GM18502 (cell line): ENCODE results near the gene AGTPBP1.
"Not testable (repeated sequence)": the region's sequence is repeated elsewhere in the genome, so short reads cannot be mapped to it uniquely, and the experiment has no call there.

Experiments used
- ATAC-seq: cut with Tn5 transposase; IDR thresholded peaks from one replicate; pipeline ENCODE4 v1.9.1; 2021; ENCODE audit warnings: mild to moderate bottlenecking; ENCODE audit not compliant: unreplicated experiment, poor library complexity

The AGTPBP1 gene

DNA sequence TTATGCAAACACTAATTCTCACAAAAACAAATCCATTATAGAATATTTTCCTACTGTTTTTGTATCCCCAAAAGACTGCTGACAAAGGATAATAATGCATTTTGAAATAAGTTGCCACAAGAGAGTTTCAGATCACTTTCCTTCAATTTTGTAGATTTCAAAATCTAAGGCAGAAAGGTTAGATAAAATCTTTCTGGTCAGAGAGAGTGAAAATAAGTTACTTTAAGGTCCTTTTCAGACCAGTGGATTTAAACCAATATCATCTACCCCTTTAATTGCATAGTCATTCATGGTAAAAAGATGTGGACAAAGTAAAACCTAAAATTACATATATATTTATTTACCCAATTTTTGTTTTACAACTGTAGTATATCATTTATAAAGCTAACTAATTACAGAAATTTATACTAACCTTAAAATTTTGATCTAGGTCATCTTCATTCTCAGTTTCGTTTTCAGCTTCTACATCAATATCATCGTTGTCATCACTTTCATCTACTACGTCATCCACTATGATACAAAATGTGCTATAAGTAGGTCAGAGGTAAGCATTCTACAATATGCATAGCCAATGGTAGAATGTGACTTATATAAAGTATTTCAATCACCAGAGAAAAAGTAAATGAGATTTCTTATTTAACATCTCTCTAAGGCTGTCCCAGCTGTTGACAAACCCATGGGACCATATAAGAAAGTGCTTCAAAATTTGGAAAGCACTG is 95.7 kb downstream of the AGTPBP1 start:
- ATAC-seq: no peak

DNA sequence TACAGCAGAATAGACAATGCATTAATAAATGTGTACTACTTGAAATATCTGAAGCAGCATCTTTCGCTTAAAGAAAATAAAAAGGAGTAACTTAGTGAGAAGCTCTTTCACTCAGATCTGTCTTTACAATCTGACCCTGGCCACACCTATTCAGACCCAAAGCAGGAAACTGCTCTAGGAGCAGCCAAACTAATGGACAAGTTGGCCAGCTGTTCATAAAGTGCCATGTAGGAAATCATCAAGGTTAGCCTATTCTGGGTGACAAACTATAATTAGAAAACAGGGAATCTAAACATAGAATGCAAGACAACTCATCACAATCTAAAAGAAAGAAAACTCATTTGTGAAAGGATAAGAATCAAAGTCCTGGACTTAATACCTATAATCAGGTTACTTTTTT is 101.3 kb downstream of the AGTPBP1 start:
- no peak for ATAC-seq

DNA sequence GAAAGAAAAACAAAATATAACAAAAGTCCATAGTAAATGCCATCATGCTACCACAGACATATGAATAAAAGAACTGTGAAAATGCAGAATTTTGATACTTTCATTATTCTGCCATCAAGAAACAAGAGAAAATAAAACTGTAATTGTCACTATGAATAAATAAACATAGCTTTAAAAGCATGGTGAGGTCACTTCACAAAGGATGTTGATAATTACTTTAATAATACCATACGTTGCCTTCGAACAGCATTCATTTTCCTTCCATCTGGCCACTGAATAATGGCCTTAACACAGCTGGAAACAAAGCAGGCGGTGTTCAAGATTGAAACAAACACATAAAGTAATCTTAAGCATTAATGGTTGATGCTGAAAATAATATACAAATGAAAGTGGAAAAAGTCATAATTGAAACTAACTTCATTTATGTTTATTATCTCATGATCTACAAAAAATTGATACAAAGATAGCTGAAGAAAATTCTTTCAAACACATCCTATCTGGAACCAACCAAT is 102.0 kb downstream of the AGTPBP1 start:
- no peak for ATAC-seq

DNA sequence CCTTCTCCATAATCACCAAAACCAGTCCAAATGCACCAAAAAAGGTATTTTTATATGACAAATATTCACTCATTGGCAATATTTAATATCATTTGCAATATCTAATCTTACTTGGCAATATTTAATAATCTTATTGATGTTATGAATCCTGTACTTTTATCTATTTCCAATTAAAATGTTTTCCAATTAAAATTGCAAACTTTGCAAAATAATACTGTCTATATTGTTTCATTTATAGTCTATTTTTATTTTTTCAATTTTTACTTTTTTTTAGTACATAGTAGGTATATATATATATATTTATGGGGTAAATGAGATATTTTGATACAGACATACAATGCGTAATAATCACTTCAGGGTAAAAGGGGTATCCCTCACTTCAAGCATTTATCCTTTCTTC is 109.9 kb downstream of the AGTPBP1 start:
- no peak for ATAC-seq

DNA sequence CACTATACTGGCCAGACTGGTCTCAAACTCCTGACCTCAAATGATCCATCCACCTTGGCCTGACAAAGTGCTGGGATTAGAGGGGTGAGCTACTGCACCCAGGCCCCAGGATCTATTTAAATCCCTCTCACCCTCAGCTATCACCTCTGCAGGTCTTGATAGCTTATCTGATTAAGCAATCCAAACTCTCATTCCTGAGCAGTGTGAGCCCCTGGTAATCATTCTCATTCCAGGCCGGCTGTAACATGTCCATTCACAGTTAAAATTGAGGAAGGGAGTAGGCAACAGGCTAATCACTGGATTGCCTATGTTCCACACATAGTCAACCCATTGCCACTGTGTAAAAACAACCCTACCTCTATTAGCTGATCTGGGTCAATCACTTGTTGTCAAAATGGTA is 111.1 kb downstream of the AGTPBP1 start:
- no peak for ATAC-seq

DNA sequence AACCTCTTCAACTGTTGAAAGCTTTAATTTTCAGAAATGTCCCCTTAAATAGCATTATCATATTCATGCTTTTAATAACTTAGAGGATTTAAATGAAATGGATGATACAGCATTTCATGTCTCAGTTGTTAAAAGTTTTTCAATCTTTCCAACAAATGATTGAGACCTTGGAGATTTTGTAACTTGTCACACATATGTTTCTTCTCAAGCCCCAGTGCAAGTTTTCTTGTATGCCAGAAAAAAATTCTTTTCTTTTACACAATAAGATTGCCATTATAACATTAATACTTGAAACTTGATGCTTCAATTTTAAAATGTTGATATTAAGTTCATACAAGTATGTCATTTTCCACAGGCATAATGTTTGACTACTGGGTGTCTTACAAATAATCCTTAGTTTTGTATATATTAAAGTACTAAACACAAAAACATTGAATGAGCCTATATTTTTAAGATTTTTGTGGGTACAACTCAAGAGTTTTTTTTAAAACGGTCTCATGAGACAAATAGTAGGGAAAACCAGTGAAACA is 124.5 kb downstream of the AGTPBP1 start:
- no peak for ATAC-seq

DNA sequence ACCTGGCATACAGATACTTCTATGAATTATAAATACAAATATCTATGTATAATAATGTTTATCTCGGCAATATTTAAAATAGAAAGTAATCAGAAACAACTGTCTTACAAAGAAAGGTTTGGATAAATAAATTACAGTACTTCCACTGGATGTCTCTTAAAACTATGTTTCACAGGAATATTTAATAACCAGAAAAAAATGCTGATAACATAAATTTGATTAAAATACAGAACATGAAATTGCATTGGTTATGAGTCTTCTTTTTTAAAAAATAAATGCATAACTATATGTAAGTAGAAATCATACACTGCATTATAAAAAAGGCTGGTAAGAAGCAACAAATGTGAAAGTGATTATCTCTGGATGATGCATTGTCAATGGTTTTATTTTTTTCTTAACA is 126.0 kb downstream of the AGTPBP1 start:
- ATAC-seq: no peak

DNA sequence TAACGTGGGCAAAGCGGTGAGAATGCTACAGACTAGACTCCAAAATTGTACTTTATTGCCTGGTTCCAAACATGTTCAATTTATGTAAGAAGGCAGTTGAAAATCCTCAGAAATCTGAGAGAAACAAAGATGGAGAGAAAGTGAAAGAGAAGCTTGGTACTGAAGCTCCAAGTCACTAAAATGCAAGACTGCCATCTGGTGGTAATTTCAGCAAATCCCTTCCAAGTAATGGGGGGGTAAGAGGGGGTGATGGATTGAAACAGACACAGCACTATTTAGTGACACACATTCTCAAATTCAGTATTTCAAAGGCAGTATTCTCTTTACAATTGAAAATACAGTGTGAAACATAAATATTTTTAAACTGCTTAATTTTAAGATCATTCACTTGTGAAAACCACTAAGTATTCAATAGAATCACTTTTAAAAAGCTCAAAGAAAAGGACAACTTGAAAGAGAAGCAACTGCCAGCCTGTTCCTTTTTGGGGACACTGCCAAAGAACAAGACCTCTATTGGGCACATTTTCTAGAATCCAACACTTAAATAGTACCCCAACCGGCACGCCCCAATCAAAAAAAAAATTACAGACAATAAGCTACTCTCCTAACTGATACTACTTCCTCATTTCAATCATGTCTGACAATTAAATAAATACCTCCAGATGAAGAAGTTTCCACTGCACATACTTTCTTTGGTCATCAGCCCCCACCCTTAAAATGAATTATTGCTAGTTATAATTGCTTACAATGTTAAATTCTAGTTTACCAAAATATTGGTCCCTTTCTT is 131.5 kb downstream of the AGTPBP1 start:
- ATAC-seq: peak; percentile 91

DNA sequence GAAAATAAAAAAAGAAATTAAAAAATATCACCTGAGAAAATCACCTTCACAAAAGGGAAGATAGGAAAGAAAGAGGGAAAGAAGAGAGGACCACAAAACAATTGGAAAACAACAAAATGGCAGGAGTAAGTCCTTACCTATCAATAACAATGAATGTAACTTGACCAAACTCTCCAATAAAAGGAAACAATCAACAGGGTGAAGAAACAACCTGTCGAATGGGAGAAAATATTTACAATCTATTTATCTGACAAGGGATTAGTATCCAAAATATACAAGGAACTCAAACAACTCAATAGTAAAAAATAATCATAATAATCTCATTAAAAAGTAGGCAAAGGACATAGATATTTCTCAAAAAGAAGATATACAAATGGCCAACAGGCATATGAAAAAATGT is 135.8 kb downstream of the AGTPBP1 start:
- no peak for ATAC-seq

DNA sequence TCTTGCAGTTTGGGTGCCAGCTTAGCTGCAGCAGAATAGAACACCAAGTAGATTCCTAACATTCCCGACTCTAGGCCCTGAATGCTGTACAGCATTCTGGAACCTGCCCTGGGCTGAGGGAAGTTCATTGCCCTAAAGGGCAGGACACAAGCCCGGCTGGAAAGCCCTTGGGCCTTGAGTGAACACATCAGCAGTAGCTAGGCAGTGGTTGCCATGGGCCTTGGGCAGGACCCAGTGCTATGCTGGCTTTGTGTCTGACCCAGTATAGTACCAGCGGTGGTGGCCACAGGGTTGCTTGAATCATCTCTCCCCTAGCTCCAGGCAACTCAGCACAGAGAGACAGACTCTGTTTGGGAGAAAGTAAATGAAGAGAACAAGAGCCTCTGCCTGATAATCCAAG is 137.8 kb downstream of the AGTPBP1 start:
- ATAC-seq: no peak

DNA sequence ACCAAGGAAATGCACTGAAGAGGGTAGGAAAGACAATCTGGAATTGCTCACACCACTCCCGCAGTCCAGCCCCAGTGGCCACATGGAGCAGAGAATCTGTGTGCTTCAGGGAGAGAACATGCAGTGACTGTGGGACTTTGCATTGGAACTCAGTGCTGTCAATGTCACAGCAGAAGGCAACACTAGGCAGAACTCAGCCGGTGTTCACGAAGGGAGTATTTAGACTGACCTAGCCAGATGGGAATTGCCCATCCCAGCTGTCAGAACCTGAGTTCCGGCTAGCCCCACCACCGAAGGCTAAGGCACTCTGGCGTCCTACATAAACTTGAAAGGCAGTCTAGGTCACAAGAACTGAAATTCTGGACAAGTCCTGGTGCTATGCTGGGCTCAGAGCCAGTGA is 139.0 kb downstream of the AGTPBP1 start:
- ATAC-seq: no peak

DNA sequence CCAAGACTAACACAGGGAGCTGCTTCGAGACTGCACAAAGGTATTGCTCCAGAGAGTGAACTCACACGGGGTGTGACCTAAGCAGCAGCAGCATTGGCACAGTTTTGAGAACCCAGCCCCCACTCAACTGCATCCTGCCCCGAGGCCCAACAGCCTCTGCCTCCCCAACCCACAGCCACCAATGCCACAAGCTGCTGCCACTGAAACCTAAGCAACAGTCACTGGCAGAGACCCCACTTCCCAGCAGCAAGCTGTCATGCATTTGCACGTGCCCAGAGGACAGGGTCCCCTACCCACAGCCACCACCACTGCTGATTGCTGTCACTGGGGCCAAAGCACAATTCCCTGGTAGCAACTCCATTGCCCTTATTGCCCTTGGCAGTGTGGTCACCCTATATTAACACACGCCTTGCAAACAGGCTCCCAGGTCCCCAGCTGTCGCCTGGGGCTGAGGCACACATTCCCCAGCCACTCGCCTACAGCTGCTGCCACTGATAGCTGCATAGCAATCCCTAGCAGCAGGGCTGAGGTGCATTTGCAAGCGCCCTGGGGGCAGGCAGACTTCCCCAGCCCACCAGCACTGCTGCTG is 141.0 kb downstream of the AGTPBP1 start:
- no peak for ATAC-seq

DNA sequence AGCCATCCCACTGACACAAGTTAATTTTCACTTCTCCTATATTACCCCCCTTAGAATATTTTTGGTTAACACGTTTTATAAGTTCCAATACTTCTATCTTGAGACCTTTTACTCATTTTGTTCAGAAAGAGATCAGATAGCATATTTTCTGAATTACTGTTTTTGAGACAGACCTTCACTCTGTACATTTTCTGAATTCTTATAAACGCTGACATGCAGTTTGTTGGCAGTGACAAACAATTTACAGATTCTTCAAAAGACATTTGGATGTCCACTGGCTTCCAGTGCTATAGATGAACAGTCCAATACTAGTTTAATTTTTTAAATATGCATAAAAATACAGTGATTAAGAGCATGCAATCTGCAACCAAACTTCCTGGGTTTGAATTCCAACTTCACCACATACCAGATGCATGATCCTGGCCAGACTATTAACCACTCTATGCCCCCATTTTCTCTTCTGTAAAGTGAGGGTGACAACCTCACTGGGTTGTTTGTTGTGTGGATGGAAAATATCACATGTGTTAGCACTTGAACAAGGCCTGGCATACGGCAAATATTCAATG is 142.1 kb downstream of the AGTPBP1 start:
- ATAC-seq: no peak

DNA sequence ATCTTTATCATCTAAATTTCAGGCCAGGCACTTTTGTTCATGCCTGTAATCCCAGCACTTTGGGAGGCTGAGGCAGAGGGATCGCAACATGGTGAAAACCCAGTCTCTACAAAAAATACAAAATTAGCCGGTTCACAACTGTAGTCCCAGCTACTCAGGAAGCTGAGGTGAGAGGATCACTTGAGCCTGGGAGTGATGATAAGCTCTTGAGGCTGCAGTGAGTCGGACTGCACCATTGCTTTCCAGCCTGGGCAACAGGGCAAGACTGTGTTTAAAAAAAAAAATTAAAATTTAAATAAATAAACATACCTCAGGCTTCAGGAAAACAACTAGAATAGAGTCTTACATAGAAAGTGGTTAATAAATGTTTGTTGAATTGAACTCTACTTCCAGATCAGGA is 147.4 kb downstream of the AGTPBP1 start:
- ATAC-seq: no peak

DNA sequence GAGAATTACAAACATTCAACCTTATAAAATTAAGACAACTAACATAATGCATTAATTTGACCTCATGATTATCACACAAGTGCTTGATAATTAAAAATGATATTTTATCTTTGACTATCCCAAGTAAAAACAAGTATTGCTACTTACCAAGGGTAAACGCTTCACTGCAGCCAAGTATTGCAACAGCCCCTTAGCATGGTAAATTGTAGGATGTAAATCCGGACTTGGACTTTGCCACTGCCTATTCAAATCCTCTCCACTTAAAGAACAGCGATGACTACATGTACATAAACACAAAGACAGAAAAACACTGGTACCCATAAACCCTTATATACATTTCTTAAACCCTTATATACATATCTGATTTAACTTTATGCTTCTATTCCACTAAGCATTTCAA is 155.1 kb downstream of the AGTPBP1 start:
- ATAC-seq: no peak

DNA sequence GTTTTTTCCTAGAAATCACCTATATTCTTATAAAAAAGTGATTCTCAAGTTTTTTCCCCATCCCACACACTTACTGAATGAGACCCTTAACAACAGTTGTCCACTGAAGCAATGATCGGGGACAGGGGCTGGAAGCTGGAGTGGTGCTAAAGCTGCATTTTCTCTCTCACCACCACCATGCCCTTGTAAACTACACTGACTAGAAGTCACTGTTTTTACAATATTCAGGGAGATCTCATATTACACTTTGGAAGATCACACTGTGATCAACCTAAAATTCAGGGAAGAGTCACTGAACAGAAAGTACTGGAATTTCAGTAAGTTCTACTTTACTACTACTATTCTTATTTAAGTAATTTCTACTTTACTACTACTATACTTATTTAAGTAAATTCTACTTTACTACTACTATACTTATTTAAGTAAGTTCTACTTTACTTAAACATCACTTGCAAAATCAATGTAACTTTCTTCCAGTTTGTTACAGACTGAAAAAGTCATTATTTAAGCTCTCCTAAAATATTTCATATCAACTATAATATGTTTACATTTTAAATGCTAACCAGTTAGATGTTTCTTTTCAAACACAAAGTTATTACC is 164.3 kb downstream of the AGTPBP1 start:
- ATAC-seq: no peak

DNA sequence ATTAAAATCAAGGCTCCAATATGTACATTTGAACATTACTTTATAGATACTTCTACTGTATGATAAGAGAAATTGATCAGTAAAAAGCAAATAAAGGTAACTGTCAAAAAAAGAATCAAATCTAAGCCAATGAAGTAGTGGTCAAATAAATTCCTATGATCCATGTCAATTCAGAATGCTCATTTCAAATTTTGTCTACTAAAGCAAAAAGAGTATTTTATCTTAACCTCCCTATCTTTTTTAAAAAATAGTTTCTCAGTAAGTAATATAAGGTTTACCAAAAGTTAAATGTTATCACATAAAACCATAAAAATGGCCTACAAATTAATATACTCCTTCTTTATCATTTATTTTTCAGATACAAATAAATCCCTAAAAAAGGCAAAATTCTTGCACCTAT is 165.9 kb downstream of the AGTPBP1 start:
- ATAC-seq: no peak

DNA sequence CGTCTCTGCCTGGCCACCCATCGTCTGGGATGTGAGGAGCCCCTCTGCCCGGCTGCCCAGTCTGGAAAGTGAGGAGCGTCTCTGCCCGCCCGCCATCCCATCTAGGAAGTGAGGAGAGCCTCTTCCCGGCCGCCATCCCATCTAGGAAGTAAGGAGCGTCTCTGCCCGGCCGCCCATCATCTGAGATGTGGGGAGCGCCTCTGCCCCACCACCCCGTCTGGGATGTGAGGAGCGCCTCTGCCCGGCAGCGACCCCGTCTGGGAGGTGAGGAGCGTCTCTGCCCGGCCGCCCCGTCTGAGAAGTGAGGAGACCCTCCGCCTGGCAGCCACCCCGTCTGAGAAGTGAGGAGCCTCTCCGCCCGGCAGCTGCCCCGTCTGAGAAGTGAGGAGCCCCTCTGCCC is 168.2 kb downstream of the AGTPBP1 start:
- ATAC-seq: not testable (repeated sequence)

DNA sequence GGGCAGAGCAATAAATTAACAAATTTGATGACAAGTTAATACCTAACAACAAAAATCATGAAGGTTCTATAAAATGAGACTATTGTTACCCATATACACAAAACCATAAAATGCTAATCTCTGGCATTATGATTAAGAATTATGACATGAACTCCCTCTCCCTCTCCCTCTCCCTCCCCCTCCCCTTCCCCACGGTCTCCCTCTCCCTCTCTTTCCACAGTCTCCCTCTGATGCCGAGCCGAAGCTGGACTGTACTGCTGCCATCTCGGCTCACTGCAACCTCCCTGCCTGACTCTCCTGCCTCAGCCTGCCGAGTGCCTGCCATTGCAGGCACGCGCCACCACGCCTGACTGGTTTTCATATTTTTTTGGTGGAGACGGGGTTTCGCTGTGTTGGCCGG is 168.8 kb downstream of the AGTPBP1 start:
- ATAC-seq: not testable (repeated sequence)

DNA sequence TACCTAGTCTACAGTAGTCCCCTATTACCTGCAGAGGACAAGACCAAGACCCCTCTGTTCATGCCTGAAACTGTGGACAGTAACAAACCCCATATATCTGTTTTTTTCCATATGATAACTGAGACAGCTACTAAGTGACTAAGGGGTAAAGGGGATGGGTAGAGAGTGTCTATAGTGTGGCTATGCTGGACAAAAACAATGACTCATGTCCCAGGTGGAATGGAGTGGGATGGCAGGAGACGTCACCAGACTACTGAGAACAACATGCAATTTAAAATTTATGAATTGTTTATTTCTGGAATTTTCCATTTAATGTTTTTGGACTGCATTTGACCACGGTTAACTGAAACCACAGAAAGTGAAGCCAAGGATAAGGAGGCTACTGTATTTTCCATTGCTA is 171.8 kb downstream of the AGTPBP1 start:
- no peak for ATAC-seq
